Heart right ventricle (tissue), 16 donors: Measurements from ENCODE around the gene SPSB3. TPM values are rescaled to one million over a fixed set of nuclear protein-coding genes. Genes with fewer than 3 reads are reported as not detected.

Experiments
- ATAC-seq, 8 donors: fragments of 200-7000 bp; cut with Tn5 transposase; one replicate each; pipeline ENCODE4 v1.9.1; 2020; ENCODE audit warnings: mild to moderate bottlenecking in 8 of 8, moderate library complexity in 8 of 8, moderate number of reproducible peaks in 1 of 8
- DNase-seq, 2 donors: peaks; one replicate each; pipeline ENCODE4 v3.0.0-alpha.2; 2020
- H3K27ac ChIP-seq, 10 donors: fragments of 200-600 bp; sonication (generic) in 2 of 10; one replicate each; pipeline versions ENCODE4 v1.5.0 to v1.8.0; 2020 to 2022; ENCODE audit warnings: mild to moderate bottlenecking in 3 of 10
- H3K27me3 ChIP-seq, 7 donors: fragments of 200-600 bp; one replicate each; pipeline ENCODE4 v1.8.0; 2021 to 2022; ENCODE audit warnings: mild to moderate bottlenecking in 2 of 7
- H3K36me3 ChIP-seq, 9 donors: fragments of 200-600 bp; sonication (generic) in 1 of 9; one replicate each; pipeline versions ENCODE4 v1.5.0 to v1.8.0; 2020 to 2022; ENCODE audit warnings: mild to moderate bottlenecking in 2 of 9
- H3K4me1 ChIP-seq, 9 donors: fragments of 200-600 bp; sonication (generic) in 1 of 9; one replicate each; pipeline versions ENCODE4 v1.5.0 to v1.8.0; 2020 to 2022; ENCODE audit warnings: mild to moderate bottlenecking in 4 of 9
- H3K4me3 ChIP-seq, 10 donors: fragments of 200-600 bp; sonication (generic) in 2 of 10; one replicate each; pipeline versions ENCODE4 v1.5.0 to v1.8.0; 2020 to 2022; ENCODE audit warnings: mild to moderate bottlenecking in 7 of 10, moderate library complexity in 2 of 10
- H3K9me3 ChIP-seq, 11 donors: fragments of 200-600 bp in 10 of 11; sonication (generic) in 2 of 11; one replicate each; pipeline versions ENCODE4 v1.5.0 to v1.8.0; 2013 to 2022; ENCODE audit warnings: mild to moderate bottlenecking in 2 of 11, control low read depth in 1 of 11, moderate library complexity in 1 of 11
- CTCF ChIP-seq, 9 donors: fragments of 200-600 bp; sonication (generic) in 2 of 9; IDR thresholded peaks; one replicate each; pipeline versions ENCODE4 v1.5.0 to v1.8.0; 2021 to 2022; ENCODE audit warnings: antibody characterized with exemption in 9 of 9, mild to moderate bottlenecking in 5 of 9, moderate library complexity in 1 of 9
- WGBS, 2 donors: extraction: QIAGEN DNeasy Blood & Tissue Kit; methylation state at CpG; one replicate each; pipeline ENCODE4 v1.1.7; 2013; ENCODE audit warnings: inconsistent platforms in 1 of 2; 5-methylcytosine and 5-hydroxymethylcytosine counted together
- intact Hi-C, 10 donors: fragments of 100-400 bp; cut with DNase I; formaldehyde crosslinking; loops; one replicate each; pipeline versions ENCODE4 v1.11.1 to v1.14.2; 2022
- polyA plus RNA-seq, 2 donors: library from polyadenylated mRNA; stranded (reverse); fragments of 200-250 nt; gene quantifications; one replicate each; pipeline ENCODE4 v1.2.3, GENCODE V29; 2013
- total RNA-seq, 10 donors: library from RNA; stranded (reverse); fragmentation: NEBNext Ultra II Directional in 3 of 10; extraction: Animal tissue kit (Norgen Biotek cat#: 25700) in 3 of 10; gene quantifications; one replicate each; pipeline versions ENCODE4 v1.2.1 to v1.2.4, GENCODE V29; 2021 to 2023
- donor health status: Arrhythmogenic right ventricular cardiomyopathy.
- donor health status: ischemic (EF 13 %, LVEDD 7.1; RV severe dilation, severe dysfunction).
- donor health status: healthy with polysubstance abuse.
- donor health status: DM: no; HTN: yes; CAD: no.
- donor health status: DM: no; HTN: no; CAD: no.
- donor health status: ischemic (EF 25% LVEDD 6.9; RV normal size, moderate dysfunction).
- donor health status: ischemic (EF 25% LVEDD 5.7; RV mildly dilated, moderate dysfunction).
- donor health status: healthy.
- donor health status: DM: yes; HTN: yes; CAD: no.
- donor health status: Ischemic cardiomyopathy.
- donor health status: ischemic (EF 35%, LVEDD 5.7; RV mildly dilated, moderate dysfunction).
- donor health status: nonischemic (EF 11% LVEDD 7.7; RV severe dilation, severe dysfunction).
- donor health status: DM: yes; HTN: yes; CAD: no.
- donor health status: PGD.
- donor health status: ischemic (EF 29% LVEDD 5.4; RV normal size, mild dysfunction).
- donor health status: nonischemic (EF 23%, LVEDD 6.1; RV moderate dilation, normal function).

The SPSB3 gene
- total and polyA plus RNA-seq, 12 donors: 25.1 to 97.7 (median 27.2) TPM

- Histone ChIP-seq H3K4me3 (peak overlapping the region; percentile 88 to 100 (median 98)), H3K27ac (peak overlapping the region; percentile 89 to 99 (median 97)), H3K9me3 (no peaks in the 10 kb centered on the region), H3K4me1 (peaks cover 27 to 46% (median 39%) of the 10 kb centered on the region in 9 donors), H3K27me3 (no peaks in the 10 kb centered on the region), H3K36me3 (peaks cover 0 to 52% (median 17%) of the 10 kb centered on the region in 9 donors)
- WGBS, 2 donors: 14 to 15% methylated on average over 40 to 45 of the region's 45 CpGs
- no peak for DNase-seq
- intact Hi-C loops: loop anchor here in 1 of 10 donors (5.0 kb wide), 1 partner anchor 67 kb away; the partner anchor contains the start of gene MAPK8IP3
- peak in 2 of 8 donors; percentile 0 to 1 for ATAC-seq
- TF ChIP-seq CTCF (IDR thresholded peaks at IDR 0.05): peak in 1 of 9 donors; percentile 9
Observed at GRCh38 chr16:1773703-1774447, 8.5 kb downstream of the SPSB3 start.

- peaks cover 0 to 52% (median 19%) of the 10 kb centered on the region in 9 donors for H3K36me3 ChIP-seq
Observed at GRCh38 chr16:1772908-1773702, 9.3 kb downstream of the SPSB3 start, which contains the start of gene MRPS34. TSS of gene MRPS34 (minus strand) at chr16:1773134. CDS start at chr16:1773119, 15 bp downstream.

GRCh38 chr16:1772362-1772907, 9.9 kb downstream of the SPSB3 start, which contains the start of gene EME2:
TSS of gene EME2 (plus strand) at chr16:1772810. CDS start at chr16:1773228, 418 bp downstream.
- H3K4me3 ChIP-seq: peak within 1 kb of the TSS; percentile 88 to 100 (median 98)
- TF ChIP-seq CTCF (IDR thresholded peaks at IDR 0.05): no peak
- no peak for DNase-seq
- peaks cover 27 to 46% (median 39%) of the 10 kb centered on the region in 9 donors for H3K4me1 ChIP-seq
- peak in 2 of 8 donors; percentile 0 to 1 for ATAC-seq
- no peaks in the 10 kb centered on the region for H3K9me3 ChIP-seq
- H3K27ac ChIP-seq: peak within 1 kb of the TSS; percentile 89 to 99 (median 97)
- H3K27me3 ChIP-seq: no peaks in the 10 kb centered on the region
- 1% methylated on average over 53 of the region's 53 CpGs for WGBS, 2 donors
- H3K36me3 ChIP-seq: peaks cover 0 to 52% (median 21%) of the 10 kb centered on the region in 9 donors
- intact Hi-C loops: loop anchor here in 1 of 10 donors (5.0 kb wide), 1 partner anchor 65 kb away; the partner anchor contains the start of gene MAPK8IP3

More at GRCh38 chr16:1772908-1773702, 9.3 kb downstream of the SPSB3 start, which contains the start of gene MRPS34:
- Histone ChIP-seq H3K4me3 (peak within 1 kb of the TSS; percentile 88 to 100 (median 98)), H3K4me1 (peaks cover 27 to 46% (median 39%) of the 10 kb centered on the region in 9 donors), H3K27ac (peak within 1 kb of the TSS; percentile 89 to 99 (median 97)), H3K9me3 (no peaks in the 10 kb centered on the region), H3K27me3 (no peaks in the 10 kb centered on the region)
- TF ChIP-seq CTCF (IDR thresholded peaks at IDR 0.05): peak; percentile 35 to 86 (median 73)
- intact Hi-C loops: loop anchor here in 1 of 10 donors (5.0 kb wide), 1 partner anchor 66 kb away; the partner anchor contains the start of gene MAPK8IP3
- ATAC-seq (peak; percentile 51 to 78 (median 66)), DNase-seq (peak; percentile 79 to 86)
- WGBS, 2 donors: 0% methylated on average over 99 to 108 of the region's 108 CpGs
